Uterus (tissue), 2 donors: ENCODE results near the gene OASL.
A peak's percentile ranks its signal among the peaks of the same experiment; 100 is the strongest.

Experiments used
- POLR2A ChIP-seq, 2 donors: fragments of 450-650 bp; IDR thresholded peaks; one replicate each; pipeline ENCODE4 v1.6.1; 2016; ENCODE audit warnings: antibody characterized with exemption in 2 of 2, mild to moderate bottlenecking in 1 of 2, moderate library complexity in 1 of 2
- TF ChIP-seq, protein P1 (sequence below), 4 experiments: fragments of 200-600 bp in 2 of 4; fragments of 450-650 bp in 2 of 4; sonication (generic) in 2 of 4; IDR thresholded peaks; one replicate each; pipeline ENCODE4 v1.5.1; 2016 to 2019; ENCODE audit warnings: antibody characterized with exemption in 4 of 4, mild to moderate bottlenecking in 2 of 4, moderate library complexity in 1 of 4

DNA sequence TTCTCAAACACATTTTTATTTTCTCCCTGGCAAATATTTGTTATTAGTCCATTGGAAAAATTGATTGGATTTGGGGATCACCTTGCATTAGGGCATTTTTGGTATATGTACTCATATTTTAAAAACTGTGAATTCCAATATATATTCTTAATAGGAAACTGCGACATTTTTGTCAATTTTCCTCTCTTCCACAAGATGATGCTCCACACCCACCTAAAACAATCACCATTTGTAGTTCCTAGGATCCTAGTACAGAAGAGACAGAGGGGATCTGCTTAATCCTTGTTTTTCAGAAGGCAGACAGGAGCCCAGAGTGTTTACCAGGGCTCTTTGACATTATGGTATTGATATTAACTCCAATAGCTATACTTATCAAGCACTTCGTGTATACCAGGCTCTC lies 22.8 kb upstream of the OASL start:
- TF ChIP-seq, protein P1, sequence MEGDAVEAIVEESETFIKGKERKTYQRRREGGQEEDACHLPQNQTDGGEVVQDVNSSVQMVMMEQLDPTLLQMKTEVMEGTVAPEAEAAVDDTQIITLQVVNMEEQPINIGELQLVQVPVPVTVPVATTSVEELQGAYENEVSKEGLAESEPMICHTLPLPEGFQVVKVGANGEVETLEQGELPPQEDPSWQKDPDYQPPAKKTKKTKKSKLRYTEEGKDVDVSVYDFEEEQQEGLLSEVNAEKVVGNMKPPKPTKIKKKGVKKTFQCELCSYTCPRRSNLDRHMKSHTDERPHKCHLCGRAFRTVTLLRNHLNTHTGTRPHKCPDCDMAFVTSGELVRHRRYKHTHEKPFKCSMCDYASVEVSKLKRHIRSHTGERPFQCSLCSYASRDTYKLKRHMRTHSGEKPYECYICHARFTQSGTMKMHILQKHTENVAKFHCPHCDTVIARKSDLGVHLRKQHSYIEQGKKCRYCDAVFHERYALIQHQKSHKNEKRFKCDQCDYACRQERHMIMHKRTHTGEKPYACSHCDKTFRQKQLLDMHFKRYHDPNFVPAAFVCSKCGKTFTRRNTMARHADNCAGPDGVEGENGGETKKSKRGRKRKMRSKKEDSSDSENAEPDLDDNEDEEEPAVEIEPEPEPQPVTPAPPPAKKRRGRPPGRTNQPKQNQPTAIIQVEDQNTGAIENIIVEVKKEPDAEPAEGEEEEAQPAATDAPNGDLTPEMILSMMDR (IDR thresholded peaks at IDR 0.05), result peak in 2 of 4 experiments; percentile 2 to 23
- no peak for TF ChIP-seq POLR2A (IDR thresholded peaks at IDR 0.05)
